Sigmoid colon (tissue), 4 donors: Measurements from ENCODE around the gene TASOR2.

Source experiments
- EP300 ChIP-seq, 4 donors: sonication (generic); formaldehyde crosslinking; IDR thresholded peaks; one replicate each; pipeline ENCODE4 v1.6.1; 2017; ENCODE audit warnings: antibody characterized with exemption in 4 of 4
- POLR2A ChIP-seq, 2 donors: fragments of 450-650 bp; IDR thresholded peaks; one replicate each; pipeline ENCODE4 v1.6.1; 2016; ENCODE audit warnings: antibody characterized with exemption in 2 of 2, mild to moderate bottlenecking in 2 of 2, moderate library complexity in 2 of 2
- TF ChIP-seq, protein P1 (sequence below), 4 experiments: fragments of 450-650 bp in 3 of 4; fragments of 200-600 bp in 1 of 4; IDR thresholded peaks; one replicate each; pipeline ENCODE4 v1.5.1; 2016 to 2019; ENCODE audit warnings: antibody characterized with exemption in 4 of 4, mild to moderate bottlenecking in 3 of 4, moderate library complexity in 2 of 4

DNA sequence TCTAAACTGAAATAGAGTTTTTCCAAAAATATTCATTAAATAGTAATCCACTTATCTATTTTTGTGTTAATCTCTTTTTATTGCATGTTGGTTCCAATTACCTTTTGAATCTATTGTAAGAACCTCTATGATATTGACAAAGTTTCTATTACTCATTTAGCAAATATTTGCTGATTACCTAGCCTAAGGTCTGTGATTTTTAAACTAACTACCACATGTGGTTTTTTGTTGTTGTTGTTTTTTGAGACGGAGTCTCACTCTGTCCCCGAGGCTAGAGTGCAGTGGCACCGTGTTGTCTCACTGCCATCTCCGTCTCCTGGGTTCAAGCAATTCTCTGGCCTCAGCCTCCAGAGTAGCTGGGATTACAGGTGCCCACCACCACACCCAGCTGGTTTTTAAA, 16.2 kb upstream of the TASOR2 start:
- TF ChIP-seq, protein P1, sequence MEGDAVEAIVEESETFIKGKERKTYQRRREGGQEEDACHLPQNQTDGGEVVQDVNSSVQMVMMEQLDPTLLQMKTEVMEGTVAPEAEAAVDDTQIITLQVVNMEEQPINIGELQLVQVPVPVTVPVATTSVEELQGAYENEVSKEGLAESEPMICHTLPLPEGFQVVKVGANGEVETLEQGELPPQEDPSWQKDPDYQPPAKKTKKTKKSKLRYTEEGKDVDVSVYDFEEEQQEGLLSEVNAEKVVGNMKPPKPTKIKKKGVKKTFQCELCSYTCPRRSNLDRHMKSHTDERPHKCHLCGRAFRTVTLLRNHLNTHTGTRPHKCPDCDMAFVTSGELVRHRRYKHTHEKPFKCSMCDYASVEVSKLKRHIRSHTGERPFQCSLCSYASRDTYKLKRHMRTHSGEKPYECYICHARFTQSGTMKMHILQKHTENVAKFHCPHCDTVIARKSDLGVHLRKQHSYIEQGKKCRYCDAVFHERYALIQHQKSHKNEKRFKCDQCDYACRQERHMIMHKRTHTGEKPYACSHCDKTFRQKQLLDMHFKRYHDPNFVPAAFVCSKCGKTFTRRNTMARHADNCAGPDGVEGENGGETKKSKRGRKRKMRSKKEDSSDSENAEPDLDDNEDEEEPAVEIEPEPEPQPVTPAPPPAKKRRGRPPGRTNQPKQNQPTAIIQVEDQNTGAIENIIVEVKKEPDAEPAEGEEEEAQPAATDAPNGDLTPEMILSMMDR (IDR thresholded peaks at IDR 0.05) = no peak
- TF ChIP-seq POLR2A (IDR thresholded peaks at IDR 0.05) = no peak
- no peak for TF ChIP-seq EP300 (IDR thresholded peaks at IDR 0.05)
